ENCODE data around the gene AMD1. TPM values are rescaled to one million over a fixed set of nuclear protein-coding genes. Genes with fewer than 3 reads are reported as not detected.

The AMD1 gene
- total RNA-seq, 1 experiment from 2014 or later, result 193 TPM

GRCh38 chr6:110944681-110945151 lies 70.1 kb downstream of the AMD1 start:
- Histone ChIP-seq H3K36me3 (no peaks in the 10 kb centered on the region), H3K4me1 (no peaks in the 10 kb centered on the region), H3K9me3 (replicated peaks) (no peaks in the 10 kb centered on the region), H3K4me3 (no peak overlapping the region), H3K27ac (no peak overlapping the region), H3K27me3 (no peaks in the 10 kb centered on the region)
- no peak for DNase-seq

Other genes starting within 250 kb of the AMD1 start
- gene CDK19, start 59.3 kb upstream of the AMD1 start, total RNA-seq (2014; rRNA removed; shearing (Covaris generic)), result 19.0 and 22.2 TPM in 2 replicates
- gene GTF3C6, start 83.9 kb downstream of the AMD1 start, total RNA-seq (2014; rRNA removed; shearing (Covaris generic)), result 119 and 120 TPM in 2 replicates
- 67.8 and 68.9 TPM in 2 replicates for gene RPF2, start 107.3 kb downstream of the AMD1 start, total RNA-seq (2014; rRNA removed; shearing (Covaris generic))
- 29.5 and 31.2 TPM in 2 replicates for gene SLC16A10, start 212.7 kb downstream of the AMD1 start, total RNA-seq (2014; rRNA removed; shearing (Covaris generic))

Data from SJCRH30 (cell line).